Measurements from ENCODE around the gene DTNB.
A peak's percentile ranks its signal among the peaks of the same experiment; 100 is the strongest.
"Not testable (repeated sequence)": the region's sequence is repeated elsewhere in the genome, so short reads cannot be mapped to it uniquely, and the experiment has no call there.

Gene DTNB

DNA sequence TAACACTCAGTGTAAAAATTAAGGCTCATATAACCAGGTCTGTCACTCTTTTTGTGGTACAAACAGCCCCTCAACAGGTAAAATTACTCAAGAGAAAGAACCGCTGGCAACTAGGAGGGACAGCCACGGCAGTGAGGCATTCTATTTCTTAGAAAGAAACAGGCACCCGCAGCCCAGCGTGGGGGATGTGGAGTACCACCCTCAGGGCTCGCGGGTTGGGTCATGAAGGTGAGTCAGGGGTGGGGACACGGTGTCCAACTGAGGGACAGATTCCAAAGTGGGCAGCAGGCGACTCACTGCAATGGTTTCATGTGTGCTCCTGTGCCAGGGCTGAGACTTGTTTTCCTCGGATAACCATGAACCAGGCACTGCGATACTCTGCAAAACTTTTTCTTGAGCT lies 129.4 kb downstream of the DTNB start:
- Mint-ChIP-seq H3K4me1 (peaks cover 5% of the 10 kb centered on the region), H3K27me3 (no peaks in the 10 kb centered on the region), H3K27ac (no peak overlapping the region), H3K36me3 (ENCODE audit: low read depth) (no peaks in the 10 kb centered on the region), H3K4me3 (no peak overlapping the region), H3K9me3 (no peaks in the 10 kb centered on the region)
- DNase-seq (no peak), ATAC-seq (no peak)

DNA sequence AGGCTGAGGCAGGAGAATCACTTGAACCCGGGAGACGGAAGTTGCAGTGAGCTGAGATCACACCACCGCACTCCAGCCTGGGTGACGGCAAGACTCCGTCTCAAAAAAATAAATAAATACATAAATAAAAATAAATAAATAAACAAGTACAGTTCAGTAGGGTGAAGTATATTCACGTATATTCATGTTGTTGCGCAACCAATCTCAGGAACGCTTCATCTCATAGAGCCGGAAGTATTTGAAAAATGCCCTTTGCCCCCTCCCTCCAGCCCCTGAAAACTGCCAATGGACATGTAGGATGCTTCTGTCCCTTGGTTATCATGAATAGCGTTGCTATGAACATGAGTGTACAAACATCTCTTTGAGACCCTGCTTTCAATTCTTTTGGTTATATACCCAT lies 132.0 kb downstream of the DTNB start:
- no peaks in the 10 kb centered on the region for H3K27me3 Mint-ChIP-seq
- H3K4me1 Mint-ChIP-seq: peaks cover 5% of the 10 kb centered on the region
- H3K9me3 Mint-ChIP-seq: no peaks in the 10 kb centered on the region
- H3K36me3 Mint-ChIP-seq (ENCODE audit: low read depth): no peaks in the 10 kb centered on the region
- DNase-seq (no peak), ATAC-seq (no peak)
- H3K4me3 Mint-ChIP-seq: no peak overlapping the region
- H3K27ac Mint-ChIP-seq: no peak overlapping the region

GRCh38 chr2:25539136-25539535 lies 134.2 kb downstream of the DTNB start:
- DNase-seq (no peak), ATAC-seq (no peak)
- peaks cover 5% of the 10 kb centered on the region for H3K4me1 Mint-ChIP-seq
- H3K27me3 Mint-ChIP-seq: no peaks in the 10 kb centered on the region
- H3K9me3 Mint-ChIP-seq: no peaks in the 10 kb centered on the region
- no peak overlapping the region for H3K27ac Mint-ChIP-seq
- no peaks in the 10 kb centered on the region for H3K36me3 Mint-ChIP-seq (ENCODE audit: low read depth)
- no peak overlapping the region for H3K4me3 Mint-ChIP-seq

DNA sequence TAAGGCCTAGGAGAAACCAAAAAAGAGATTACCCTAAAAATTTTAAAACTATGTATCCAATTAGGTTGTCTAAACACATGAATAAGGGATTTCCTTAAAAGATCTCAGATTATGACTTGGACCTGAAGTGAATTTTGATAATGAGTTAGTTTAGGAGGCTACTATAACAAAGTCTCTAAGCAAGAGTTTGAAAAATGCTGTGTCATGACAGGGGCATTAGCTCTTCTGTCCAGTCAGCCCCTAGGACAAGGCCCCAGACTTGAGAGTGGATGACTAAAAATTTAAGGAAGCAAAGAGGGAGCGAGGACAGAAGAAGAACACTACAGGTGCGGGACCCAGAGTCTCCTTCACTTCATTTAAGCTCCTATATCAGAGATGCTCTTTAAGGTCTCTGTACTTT lies 135.9 kb downstream of the DTNB start:
- ATAC-seq: no peak
- Mint-ChIP-seq H3K4me1 (peaks cover 3% of the 10 kb centered on the region), H3K4me3 (no peak overlapping the region), H3K9me3 (no peaks in the 10 kb centered on the region), H3K27me3 (no peaks in the 10 kb centered on the region), H3K27ac (no peak overlapping the region), H3K36me3 (ENCODE audit: low read depth) (no peaks in the 10 kb centered on the region)
- DNase-seq: no peak

DNA sequence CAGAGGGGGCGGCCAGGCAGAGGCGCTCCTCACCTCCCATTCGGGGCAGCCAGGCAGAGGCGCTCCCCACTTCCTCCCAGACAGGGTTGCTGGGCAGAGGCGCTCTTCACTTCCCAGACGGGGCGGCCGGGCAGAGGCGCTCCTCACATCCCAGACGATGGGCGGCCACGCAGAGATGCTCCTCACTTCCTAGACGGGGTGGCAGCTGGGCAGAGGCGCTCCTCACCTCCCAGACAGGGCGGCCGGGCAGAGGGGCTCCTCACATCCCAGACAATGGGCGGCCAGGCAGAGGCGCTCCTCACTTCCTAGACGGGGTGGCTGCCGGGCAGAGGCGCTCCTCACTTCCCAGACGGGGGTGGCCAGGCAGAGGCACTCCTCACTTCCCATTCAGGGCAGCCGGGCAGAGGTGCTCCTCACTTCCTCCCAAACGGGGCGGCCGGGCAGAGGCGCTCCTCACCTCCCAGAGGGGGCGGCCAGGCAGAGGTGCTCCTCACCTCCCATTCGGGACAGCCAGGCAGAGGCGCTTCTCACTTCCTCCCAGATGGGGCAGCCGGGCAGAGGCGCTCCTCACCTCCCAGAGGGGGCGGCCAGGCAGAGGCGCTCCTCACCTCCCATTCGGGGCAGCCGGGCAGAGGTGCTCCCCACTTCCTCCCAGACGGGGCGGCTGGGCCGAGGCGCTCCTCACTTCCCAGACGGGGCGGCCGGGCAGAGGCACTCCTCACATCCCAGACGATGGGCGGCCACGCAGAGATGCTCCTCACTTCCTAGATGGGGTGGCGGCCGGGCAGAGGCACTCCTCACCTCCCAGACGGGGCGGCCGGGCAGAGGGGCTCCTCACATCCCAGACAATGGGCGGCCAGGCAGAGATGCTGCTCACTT lies 137.7 kb downstream of the DTNB start:
- DNase-seq; H3K9me3 Mint-ChIP-seq; H3K36me3 Mint-ChIP-seq (ENCODE audit: low read depth); H3K27me3 Mint-ChIP-seq; H3K27ac Mint-ChIP-seq; H3K4me3 Mint-ChIP-seq; H3K4me1 Mint-ChIP-seq; ATAC-seq: not testable (repeated sequence)

- ATAC-seq; H3K4me1 Mint-ChIP-seq; H3K9me3 Mint-ChIP-seq; H3K4me3 Mint-ChIP-seq; DNase-seq; H3K36me3 Mint-ChIP-seq (ENCODE audit: low read depth); H3K27me3 Mint-ChIP-seq; H3K27ac Mint-ChIP-seq: not testable (repeated sequence)
Observed at GRCh38 chr2:25534937-25535336, 138.4 kb downstream of the DTNB start.

- no peaks in the 10 kb centered on the region for H3K9me3 Mint-ChIP-seq
- H3K4me3 Mint-ChIP-seq: no peak overlapping the region
- H3K36me3 Mint-ChIP-seq (ENCODE audit: low read depth): no peaks in the 10 kb centered on the region
- no peak for DNase-seq
- peaks cover 3% of the 10 kb centered on the region for H3K4me1 Mint-ChIP-seq
- ATAC-seq: no peak
- H3K27me3 Mint-ChIP-seq: no peaks in the 10 kb centered on the region
- H3K27ac Mint-ChIP-seq: no peak overlapping the region
Observed at GRCh38 chr2:25534455-25534854, 138.9 kb downstream of the DTNB start.

DNA sequence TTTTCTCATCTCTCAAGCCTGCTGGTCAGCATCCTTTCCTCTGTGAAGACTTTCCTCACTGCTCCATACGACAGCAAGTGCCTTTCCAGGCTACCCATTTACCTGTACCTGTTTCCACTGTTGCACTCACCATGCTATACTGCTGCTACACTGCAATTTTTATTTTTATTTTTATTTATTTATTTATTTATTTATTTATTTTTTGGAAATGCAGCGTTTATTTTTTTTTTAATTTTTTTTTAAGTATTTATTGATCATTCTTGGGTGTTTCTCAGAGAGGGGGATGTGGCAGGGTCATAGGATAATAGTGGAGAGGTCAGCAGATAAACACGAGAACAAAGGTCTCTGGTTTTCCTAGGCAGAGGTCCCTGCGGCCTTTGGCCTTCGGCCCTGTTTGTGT lies 139.6 kb downstream of the DTNB start:
- not testable (repeated sequence) for DNase-seq; H3K4me1 Mint-ChIP-seq; H3K27me3 Mint-ChIP-seq; H3K36me3 Mint-ChIP-seq (ENCODE audit: low read depth); H3K9me3 Mint-ChIP-seq; ATAC-seq; H3K27ac Mint-ChIP-seq; H3K4me3 Mint-ChIP-seq

DNA sequence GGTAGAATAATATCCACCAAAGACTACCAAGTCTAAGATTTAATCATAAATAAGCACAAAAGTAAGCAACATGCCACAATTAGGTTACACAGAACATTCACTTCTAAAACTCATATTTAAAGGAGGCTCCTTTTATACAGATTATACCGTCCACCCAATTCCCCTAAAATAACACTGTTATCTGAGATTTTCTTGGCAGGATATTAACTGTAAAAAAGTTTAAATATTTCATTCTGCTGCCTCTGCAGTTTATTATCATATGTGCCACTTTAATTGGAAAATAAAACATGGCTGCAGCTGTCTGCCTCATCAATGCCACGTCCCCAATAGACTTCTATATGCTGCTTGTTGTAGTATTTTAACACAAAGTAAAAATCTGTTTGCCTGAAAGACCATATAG lies 140.9 kb downstream of the DTNB start:
- H3K27ac Mint-ChIP-seq: no peak overlapping the region
- H3K4me3 Mint-ChIP-seq: no peak overlapping the region
- H3K27me3 Mint-ChIP-seq: no peaks in the 10 kb centered on the region
- ATAC-seq: no peak
- no peak for DNase-seq
- no peaks in the 10 kb centered on the region for H3K4me1 Mint-ChIP-seq
- no peaks in the 10 kb centered on the region for H3K9me3 Mint-ChIP-seq
- no peaks in the 10 kb centered on the region for H3K36me3 Mint-ChIP-seq (ENCODE audit: low read depth)

- no peaks in the 10 kb centered on the region for H3K4me1 Mint-ChIP-seq
- DNase-seq: no peak
- H3K27ac Mint-ChIP-seq: no peak overlapping the region
- H3K27me3 Mint-ChIP-seq: no peaks in the 10 kb centered on the region
- ATAC-seq: no peak
- H3K36me3 Mint-ChIP-seq (ENCODE audit: low read depth): no peaks in the 10 kb centered on the region
- no peak overlapping the region for H3K4me3 Mint-ChIP-seq
- no peaks in the 10 kb centered on the region for H3K9me3 Mint-ChIP-seq
Observed at GRCh38 chr2:25529034-25529433, 144.3 kb downstream of the DTNB start.

GRCh38 chr2:25528173-25528572 lies 145.2 kb downstream of the DTNB start:
- no peaks in the 10 kb centered on the region for H3K9me3 Mint-ChIP-seq
- no peak for ATAC-seq
- no peaks in the 10 kb centered on the region for H3K27me3 Mint-ChIP-seq
- DNase-seq: no peak
- no peaks in the 10 kb centered on the region for H3K36me3 Mint-ChIP-seq (ENCODE audit: low read depth)
- H3K4me1 Mint-ChIP-seq: no peaks in the 10 kb centered on the region
- H3K4me3 Mint-ChIP-seq: no peak overlapping the region
- H3K27ac Mint-ChIP-seq: no peak overlapping the region

DNA sequence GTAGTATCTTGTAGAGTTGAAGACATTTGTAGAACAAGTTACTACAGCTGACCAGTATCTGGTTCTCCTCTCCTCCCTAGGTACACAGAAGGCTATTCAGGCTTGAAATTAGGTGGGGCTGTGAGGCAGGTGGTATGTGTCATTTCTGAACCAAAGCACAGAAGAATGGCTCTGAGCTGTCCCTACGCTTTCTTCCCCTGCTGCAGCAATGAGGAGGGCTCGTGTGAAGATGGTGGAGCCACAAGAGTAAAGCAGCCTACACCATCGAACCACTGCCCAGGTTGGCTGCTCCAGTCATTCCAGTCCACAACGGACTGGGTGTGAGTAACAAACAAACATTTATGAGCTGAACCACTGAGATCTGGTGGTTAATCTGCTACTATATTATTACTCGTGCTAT lies 148.9 kb downstream of the DTNB start:
- Mint-ChIP-seq H3K27ac (no peak overlapping the region), H3K36me3 (ENCODE audit: low read depth) (no peaks in the 10 kb centered on the region)

GRCh38 chr2:25523060-25523459 lies 150.3 kb downstream of the DTNB start:
- ATAC-seq: no peak
- H3K9me3 Mint-ChIP-seq: no peaks in the 10 kb centered on the region
- H3K4me1 Mint-ChIP-seq: peaks cover 11% of the 10 kb centered on the region
- H3K27me3 Mint-ChIP-seq: no peaks in the 10 kb centered on the region
- H3K36me3 Mint-ChIP-seq (ENCODE audit: low read depth): no peaks in the 10 kb centered on the region
- no peak for DNase-seq
- H3K27ac Mint-ChIP-seq: no peak overlapping the region
- no peak overlapping the region for H3K4me3 Mint-ChIP-seq

More for the DNA sequence above, 148.9 kb downstream of the DTNB start:
- ATAC-seq: no peak
- DNase-seq: no peak
- Mint-ChIP-seq H3K4me1 (peaks cover 11% of the 10 kb centered on the region), H3K27me3 (no peaks in the 10 kb centered on the region), H3K4me3 (no peak overlapping the region), H3K9me3 (no peaks in the 10 kb centered on the region)

GRCh38 chr2:25521665-25522387 lies 151.6 kb downstream of the DTNB start:
- H3K27ac Mint-ChIP-seq: peak overlapping the region; percentile 79
- peaks cover 13% of the 10 kb centered on the region for H3K4me1 Mint-ChIP-seq
- H3K27me3 Mint-ChIP-seq: no peaks in the 10 kb centered on the region
- DNase-seq (no peak), ATAC-seq (peak; percentile 94)
- H3K4me3 Mint-ChIP-seq: peak overlapping the region; percentile 27
- no peaks in the 10 kb centered on the region for H3K36me3 Mint-ChIP-seq (ENCODE audit: low read depth)
- no peaks in the 10 kb centered on the region for H3K9me3 Mint-ChIP-seq

DNA sequence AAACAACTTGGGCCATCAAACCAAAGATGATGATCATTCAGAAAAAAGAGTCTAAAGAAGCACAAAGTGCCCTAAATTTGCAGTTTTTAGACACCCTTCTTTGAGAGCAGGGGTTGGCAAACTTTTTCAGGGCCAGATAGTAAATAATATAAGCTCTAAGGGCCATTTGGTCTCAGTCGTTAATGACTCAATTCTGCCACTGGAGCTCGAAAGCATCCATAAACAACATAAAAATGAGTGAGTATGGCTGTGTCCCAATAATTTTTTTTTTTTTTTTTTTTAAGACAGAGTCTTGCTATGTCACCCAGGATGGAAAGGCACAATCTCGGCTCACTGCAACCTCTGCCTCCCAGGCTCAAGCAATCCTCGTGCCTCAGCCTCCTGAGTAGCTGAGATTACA lies 152.3 kb downstream of the DTNB start:
- Mint-ChIP-seq H3K27me3 (no peaks in the 10 kb centered on the region), H3K9me3 (no peaks in the 10 kb centered on the region), H3K4me1 (peaks cover 14% of the 10 kb centered on the region), H3K4me3 (no peak overlapping the region), H3K36me3 (ENCODE audit: low read depth) (no peaks in the 10 kb centered on the region), H3K27ac (no peak overlapping the region)
- DNase-seq: no peak
- ATAC-seq: no peak

All from activated naive CD8-positive, alpha-beta T cell treated with anti-CD3 and anti-CD28 coated beads, Interleukin-2, amount 50 U/mL, for 24 hours (primary cell).